ENCODE results near the gene WNT10A.
"Not testable (repeated sequence)": the region's sequence is repeated elsewhere in the genome, so short reads cannot be mapped to it uniquely, and the experiment has no call there.

WNT10A gene

DNA sequence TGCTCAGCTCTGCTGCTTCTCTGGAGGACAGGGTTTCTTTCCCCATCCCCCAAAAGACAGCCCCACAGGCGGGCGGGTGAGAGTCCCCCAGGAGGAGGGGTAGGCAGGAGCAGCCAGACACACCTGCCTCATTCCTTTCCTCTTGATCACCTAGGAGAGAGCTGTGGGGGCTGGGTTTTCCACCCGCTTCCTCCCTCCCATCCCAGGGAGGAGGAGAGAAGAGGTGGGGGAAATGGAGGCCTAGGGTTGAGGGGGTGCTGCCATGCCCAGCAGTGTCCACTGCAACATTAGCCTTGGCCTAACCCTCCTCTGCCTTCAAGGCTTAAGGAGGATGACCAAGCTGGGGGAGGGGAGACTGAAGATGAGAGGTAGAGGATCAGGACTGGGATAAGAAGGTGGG is 14.7 kb downstream of the WNT10A start:
- no peak for DNase-seq

DNA sequence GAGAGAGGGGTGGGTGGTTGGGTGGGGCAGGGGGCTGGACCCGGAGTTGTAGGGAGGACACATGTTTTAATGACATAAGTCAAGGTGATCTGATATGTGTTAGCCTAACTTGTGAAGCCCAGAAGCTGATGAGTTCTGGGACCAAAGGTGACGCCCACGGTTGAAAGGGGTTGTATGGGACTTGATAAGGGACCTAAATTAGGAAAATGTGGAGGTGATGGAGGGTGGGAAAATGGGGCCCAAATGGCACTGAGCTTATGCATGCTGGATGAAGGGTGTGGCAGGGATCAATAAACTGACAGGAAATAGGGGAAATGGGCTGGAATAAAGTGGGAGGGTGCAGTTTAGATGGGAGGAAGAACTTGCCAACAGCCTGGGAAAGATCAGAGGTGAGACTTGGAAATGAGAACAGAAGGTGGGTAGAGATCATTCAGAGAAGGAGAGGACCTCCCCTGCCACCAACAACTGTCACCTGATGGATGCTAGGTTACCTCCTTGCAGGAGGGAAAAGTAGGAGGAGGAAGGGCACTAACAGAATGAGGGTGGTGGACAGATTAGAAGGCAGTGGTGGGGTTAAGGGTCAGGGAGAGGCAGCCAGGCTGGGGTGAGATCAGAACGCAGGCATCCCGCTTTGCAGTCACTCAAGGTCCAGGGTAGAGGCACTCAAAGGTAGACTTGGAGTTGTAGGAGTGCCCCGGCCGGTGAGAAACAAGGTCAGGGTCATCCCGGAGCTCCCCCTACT is 15.3 kb downstream of the WNT10A start:
- no peak for DNase-seq

DNA sequence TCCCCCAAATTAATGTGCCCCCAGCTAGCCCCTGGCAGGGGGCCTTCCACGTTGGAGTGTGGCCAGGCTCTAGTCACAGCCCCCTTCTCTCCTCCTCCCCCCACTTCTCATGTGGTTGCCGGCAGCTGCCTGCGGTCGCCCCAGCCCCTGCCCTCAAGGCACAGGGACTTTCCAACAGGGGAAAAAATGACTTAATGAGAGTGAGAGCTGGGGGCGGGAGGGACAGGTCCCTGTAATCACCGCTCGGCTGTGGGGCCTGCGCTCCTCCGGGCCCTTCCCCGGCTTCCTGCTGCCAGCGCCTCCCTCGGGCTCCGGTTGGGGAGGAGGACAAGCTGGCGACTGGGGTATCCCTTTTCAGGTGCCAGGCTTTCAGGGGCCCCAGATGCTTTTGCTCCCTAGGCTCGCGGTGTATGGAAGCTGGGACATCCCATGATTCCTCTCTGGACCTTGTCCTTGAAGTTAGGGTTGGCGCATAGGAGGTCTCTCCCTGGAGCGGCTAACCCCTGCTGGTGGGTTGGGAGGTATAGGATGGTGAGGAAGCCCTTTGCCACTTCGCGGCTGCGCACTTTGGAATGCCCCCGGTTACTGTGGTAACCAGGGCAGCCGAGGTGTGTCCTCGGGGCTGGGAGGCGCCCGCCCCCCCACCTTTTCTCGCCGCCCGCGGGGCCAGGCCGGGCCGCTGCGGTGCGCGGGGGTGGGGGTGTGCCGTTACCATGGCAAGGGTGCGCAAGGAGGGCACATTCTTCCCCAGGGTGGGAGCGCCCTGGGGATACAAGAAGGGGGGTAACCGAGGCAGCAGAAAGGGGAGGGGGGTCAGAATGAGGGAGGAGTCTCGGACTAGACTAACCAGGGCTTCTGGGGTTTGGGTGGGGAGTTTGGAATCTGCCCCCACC is 16.1 kb downstream of the WNT10A start:
- peak; percentile 83 for DNase-seq

DNA sequence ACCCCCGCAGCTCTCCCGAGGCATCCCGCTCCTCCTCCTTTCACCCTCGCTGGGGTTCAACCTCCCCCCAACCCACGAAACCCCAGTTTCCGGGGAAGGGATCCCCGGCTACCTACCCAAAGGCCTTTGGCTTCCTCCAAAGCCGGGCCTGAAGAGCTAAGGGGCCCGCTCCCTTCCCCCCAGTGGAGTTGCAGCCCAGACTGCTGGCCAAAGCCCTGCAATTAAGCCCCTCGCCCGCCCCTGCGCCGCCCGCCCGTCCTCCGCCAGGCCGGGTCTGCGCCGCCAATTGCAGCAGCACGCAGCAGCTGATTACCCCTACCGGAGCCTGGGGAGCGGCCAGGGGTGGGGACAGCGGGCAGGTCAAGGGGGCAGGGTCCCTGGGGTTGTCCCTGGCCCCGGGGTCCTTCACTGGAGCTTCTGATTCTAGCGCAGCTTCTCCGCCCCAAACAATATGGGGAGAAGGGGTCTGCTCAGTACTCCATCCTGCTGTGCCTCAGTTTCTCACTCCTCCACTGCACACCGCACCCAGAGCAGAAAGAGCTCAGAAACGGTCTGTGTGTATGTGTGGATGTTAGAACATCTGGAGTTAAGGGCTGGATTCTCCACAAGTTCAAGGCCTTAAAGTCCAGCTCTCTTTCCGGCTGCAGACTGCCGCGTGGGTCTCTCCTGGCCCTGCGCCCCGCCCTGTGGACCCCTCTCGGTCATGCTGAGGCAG is 16.9 kb downstream of the WNT10A start:
- no peak for DNase-seq

DNA sequence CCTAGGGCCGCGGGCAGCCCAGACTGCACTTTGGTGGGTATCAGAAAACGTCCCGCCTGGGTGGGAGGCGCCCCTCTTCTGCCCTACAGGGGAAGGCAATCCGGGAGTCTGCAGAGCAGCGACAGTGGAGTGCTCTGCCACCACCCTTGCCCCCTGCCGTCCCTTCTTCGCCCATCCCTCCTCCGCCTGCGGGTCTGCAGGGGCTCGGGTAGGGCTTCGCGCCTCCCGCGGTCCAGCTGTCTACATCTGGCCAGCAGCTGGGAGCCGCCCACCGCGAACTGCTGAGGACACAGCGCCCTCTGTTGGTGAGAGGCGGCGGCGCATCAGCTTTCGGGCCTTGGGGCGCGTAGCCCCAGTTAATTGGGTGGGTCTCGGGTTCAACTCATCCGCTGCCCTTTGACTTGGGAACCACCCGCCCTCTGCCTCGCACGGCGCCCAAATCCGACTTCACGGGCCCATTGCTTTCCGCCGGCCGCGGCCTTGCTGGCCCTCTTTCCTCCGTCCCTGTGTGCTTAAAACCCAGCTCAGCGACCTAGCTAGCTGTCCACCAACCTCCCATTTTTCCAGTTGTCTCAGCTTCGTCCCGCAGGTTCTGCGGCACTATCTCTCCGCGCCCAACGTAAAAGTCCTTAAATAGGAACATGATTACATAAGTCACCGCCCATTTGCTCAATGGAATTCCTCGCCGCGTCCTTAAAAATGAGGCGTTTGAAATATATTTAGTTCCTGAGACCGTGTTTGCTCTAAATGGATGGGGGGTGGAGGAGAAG is 17.6 kb downstream of the WNT10A start:
- peak; percentile 55 for DNase-seq

DNA sequence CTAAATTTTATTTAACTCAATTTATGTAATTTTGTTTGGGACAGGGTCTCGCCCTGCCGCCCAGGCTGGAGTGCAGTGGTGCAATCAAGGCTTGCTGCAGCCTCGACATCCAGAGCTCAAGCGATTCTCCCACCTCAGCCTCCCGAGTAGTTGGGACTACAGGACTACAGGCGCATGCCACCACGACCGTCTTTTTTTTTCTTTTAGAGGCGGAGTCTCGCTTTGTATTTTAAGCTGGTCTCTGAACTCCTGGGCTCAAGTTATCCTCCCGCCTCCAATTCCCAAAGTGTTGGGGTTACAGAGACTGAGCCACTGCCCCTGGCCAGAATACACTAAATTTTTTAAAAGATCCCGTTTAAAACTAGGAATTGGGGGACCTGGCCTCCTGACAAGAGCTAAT is 18.5 kb downstream of the WNT10A start:
- DNase-seq = no peak

DNA sequence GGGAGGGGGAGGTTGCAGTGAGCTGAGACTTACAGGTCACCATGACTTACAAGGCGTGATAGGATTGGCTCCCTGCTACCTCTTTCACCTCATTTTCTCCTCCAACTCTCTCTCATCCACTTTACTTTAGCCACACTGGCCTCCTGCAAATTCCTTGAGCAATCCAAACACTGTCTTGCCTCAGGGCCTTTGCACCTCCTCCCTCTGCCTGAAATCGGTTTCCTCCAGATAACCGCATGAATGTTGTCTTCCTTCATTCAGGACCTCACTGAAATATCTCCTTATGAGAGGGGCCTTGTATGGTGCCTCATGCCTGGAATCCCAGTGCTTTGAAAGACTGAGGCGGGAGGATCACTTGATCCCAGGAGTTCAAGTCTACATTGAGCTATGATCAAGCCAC is 21.8 kb downstream of the WNT10A start:
- no peak for DNase-seq

DNA sequence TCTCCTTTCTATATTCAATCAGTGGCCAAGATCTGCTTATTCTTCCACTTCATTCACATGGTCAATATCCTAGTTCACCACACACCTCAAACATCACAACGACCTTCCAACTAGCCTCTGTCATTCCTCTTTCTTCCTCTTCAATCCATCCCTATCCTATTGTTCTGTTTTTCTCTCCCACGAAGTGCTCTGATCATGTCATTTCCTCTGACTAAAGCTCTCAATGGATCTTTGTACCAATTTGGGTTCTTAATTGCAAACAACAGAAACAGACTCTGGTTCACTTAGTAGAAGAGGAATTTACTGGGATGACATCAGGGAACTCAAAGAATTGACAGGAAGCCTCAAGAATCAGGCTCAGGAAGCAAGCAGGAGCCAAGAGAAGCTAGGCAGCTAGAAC is 23.5 kb downstream of the WNT10A start:
- no peak for DNase-seq

DNA sequence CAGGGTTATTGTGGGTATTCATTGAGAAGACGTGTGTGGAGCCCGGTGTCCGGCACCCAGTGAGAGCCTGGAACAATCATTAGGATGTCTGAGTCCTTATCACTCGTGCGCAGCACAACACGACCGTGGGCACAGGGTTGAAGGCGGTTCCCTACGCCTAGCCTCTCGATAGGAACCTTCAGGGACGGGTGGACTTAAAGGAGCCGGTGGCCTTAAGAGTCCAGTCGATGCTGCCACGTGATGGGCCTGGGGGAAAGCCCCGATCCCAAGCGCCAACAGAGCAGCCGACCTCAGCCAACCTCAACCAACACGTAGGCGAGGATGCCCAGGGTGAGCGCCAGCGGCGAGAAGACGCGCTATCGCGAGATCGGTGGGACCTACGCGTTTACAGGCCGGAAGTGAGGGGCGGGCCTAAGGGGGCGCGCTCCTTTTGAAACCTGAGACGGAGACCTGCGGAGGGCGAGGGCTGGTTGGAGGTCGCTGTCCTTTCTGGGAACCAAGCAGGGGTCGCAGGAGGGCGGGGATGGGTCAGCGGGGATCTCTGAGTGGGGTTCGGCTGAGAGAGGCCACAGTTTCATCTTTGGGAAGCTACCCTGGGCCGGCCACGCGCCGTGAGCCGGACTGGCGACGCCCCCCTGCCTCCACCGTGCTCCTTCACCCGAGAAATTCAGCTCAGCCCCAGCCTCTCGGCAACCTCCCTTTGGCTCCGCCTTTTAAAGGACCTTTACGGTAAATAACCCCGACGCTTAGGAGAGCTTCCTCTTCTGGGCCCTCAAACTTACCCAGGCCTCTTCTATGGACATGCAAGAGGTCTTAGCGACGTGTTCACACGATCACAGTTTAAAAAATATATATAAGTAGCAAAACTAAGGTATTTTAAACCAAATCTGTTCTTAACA is 28.3 kb downstream of the WNT10A start:
- DNase-seq = peak; percentile 72

DNA sequence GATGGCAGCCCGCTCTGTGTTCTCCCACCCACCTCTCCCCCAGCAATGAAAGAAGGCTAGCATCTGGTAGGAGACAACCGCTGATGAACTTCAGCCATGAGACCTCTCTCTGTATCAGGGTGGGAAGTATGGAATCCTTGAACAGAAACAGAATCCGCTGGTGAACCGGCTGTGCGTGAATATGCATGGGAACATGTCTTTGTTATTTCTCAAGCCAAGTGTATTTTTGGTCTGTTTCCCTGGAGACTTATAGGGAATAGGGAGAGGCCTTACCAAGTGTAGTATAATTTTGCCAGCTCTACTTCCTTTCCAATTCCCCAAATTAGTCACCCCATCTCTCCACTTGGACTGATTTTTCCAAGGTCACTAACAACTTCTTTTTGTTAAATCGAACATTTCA is 30.1 kb downstream of the WNT10A start:
- no peak for DNase-seq

DNA sequence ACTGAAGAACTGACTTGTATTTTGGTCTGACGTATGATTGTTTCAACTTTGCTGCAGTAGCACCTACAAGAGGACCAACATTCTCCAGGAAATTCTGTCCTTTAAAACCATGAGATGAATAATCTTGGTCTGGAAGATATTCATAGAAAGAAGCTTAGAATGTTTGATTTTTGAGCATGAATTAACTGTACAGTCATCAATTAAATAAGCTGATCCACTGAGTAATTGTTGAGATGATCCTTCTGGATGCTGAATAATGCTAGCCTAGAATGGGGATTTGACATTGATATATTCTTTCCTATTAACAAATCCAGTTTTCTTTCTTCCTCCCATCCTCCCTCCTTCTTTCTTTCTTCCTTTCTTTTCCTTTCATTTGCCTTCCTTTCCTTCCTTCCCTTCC is 39.9 kb downstream of the WNT10A start:
- DNase-seq = no peak

DNA sequence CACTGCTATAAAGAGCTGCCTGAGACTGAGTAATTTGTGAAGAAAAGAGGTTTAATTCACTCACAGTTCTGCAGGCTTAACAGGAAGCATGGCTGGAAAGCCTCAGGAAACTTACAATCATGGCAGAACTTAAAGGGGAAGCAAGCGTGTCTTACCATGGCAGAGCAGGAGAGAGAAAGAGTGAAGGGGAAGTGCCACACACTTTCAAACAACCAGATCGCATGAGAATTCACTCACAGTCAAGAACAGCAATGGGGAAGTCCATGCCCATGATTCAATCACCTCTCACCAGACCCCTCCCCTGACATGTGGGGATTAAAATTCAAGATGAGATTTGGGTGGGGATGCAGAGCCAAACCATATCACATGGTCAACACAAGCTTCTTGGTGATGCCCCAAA is 44.1 kb downstream of the WNT10A start:
- DNase-seq = no peak

DNA sequence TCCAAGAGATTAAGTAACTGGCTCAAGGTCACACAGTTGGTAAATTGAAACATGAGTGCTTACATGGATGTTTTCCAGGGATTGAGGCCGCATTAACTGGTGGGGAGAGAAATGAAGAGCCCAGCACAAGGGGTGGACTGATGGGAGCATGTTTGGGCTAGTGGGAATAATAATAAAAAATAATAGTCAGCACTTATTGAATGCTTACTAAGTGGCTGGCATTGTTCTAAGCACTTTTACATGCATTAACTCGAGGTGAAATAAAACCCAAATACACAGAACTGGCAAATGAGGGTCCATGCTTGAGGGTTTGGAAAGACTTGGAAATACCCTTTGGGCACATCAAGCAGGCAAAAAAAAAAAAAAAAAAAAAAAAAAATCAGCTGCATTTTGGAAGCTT is 44.8 kb downstream of the WNT10A start:
- no peak for DNase-seq

DNA sequence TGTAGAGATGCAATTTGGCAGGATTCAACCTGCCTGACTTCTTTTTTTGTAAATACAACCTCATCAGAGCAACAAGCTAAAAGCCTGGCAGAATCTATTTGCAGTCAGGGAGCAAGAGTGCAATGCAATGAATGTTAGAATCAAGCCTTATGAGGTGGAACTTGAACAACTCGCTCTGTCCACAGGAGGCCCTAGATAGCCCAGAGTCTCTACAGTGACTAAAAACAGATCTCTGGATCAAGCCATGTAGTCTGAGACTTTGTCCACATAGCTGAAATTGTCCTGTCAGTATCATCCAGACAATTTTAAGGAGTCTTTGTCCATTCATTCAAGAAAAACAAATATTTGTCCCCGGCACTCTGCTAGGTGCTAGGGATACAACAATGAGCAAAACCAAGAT is 46.8 kb downstream of the WNT10A start:
- DNase-seq = no peak

DNA sequence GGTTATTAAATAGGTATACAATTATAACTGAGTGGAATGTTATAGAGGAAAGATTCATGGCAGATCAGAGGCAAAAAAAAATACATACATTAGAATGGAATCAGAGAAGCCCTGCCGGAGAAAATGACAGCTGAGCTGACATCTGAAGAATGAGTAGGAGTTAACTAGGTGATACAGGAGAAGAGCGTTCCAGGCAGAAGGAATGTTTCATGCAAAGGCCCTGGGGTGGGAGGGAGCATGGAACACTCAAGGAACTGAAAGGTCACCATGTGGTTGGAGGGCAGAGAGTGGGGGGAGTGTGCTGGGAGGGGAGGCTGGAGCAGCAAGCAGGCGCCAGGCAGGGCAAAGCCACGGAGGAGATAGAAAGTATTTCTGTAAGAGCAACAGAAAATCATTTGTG is 47.2 kb downstream of the WNT10A start:
- no peak for DNase-seq

DNA sequence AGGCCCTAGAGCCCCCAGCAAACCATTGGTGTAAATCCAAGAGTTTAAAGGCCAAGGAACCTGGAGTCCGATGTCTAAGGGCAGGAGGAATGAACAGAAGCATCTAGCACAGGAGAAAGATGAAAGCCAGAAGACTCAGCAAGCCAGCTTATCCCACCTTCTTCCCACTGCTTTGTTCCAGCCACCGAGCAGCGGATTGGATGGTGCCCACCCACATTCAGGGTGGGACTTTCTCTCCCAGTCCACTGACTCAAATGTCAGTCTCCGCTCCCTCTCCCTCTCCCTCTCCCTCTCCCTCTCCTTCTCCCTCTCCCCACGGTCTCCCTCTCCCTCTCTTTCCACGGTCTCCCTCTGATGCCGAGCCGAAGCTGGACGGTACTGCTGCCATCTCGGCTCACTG is 49.8 kb downstream of the WNT10A start:
- DNase-seq = not testable (repeated sequence)

DNA sequence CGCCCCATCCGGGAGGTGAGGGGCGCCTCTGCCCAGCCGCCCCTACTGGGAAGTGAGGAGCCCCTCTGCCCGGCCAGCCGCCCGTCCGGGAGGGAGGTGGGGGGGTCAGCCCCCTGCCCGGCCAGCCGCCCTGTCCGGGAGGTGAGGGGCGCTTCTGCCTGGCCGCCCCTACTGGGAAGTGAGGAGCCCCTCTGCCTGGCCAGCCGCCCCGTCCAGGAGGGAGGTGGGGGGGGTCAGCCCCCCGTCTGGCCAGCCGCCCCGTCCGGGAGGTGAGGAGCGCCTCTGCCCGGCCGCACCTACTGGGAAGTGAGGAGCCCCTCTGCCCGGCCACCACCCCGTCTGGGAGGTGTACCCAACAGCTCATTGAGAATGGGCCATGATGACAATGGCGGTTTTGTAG is 51.1 kb downstream of the WNT10A start:
- DNase-seq = not testable (repeated sequence)

All from activated gamma-delta T cell (primary cell).